Natural killer cell (primary cell): ENCODE results near the gene ZNF764. TPM values are rescaled to one million over a fixed set of nuclear protein-coding genes. Genes with fewer than 3 reads are reported as not detected.
A peak's percentile ranks its signal among the peaks of the same experiment; 100 is the strongest.

Source experiments
- ATAC-seq, 3 donors: fragments of 150-1000 bp in 2 of 3; fragments of 200-7000 bp in 1 of 3; cut with Tn5 transposase; 1 replicate in 1 of 3; 2 replicates in 2 of 3; pipeline ENCODE4 v1.10.0; 2021; ENCODE audit warnings: mild to moderate bottlenecking in 2 of 3, moderate library complexity in 2 of 3
- DNase-seq, 2 donors: peaks; one replicate each; pipeline versions ENCODE4 v3.0.0 to v3.0.0-alpha.2; 2013 to 2021; ENCODE audit warnings: mixed read lengths in 1 of 2
- H3K27ac ChIP-seq: one replicate; pipeline ENCODE4 v1.5.1; 2013; ENCODE audit warnings: mild to moderate bottlenecking, low read length
- H3K27me3 ChIP-seq: one replicate; pipeline ENCODE4 v1.6.1; 2013; ENCODE audit warnings: low read length; ENCODE audit not compliant: control insufficient read depth, insufficient read depth
- H3K36me3 ChIP-seq: one replicate; pipeline ENCODE4 v1.6.1; 2013; ENCODE audit warnings: low read length; ENCODE audit not compliant: control insufficient read depth, insufficient read depth
- H3K4me1 ChIP-seq: one replicate; pipeline ENCODE4 v1.6.1; 2013; ENCODE audit warnings: low read length; ENCODE audit not compliant: control insufficient read depth, insufficient read depth
- H3K4me3 ChIP-seq: one replicate; pipeline ENCODE4 v1.5.1; 2013; ENCODE audit warnings: low read length
- H3K9me3 ChIP-seq: one replicate; pipeline ENCODE4 v1.6.1; 2013; ENCODE audit warnings: low read length; ENCODE audit not compliant: control insufficient read depth, insufficient read depth
- H3K27ac Mint-ChIP-seq, 2 donors: one replicate each; pipeline ENCODE4 v1.8.0; 2022; ENCODE audit warnings: mild to moderate bottlenecking in 2 of 2, mixed read lengths in 2 of 2, moderate library complexity in 1 of 2
- H3K27me3 Mint-ChIP-seq, 2 donors: one replicate each; pipeline ENCODE4 v1.8.0; 2022; ENCODE audit warnings: low read depth in 2 of 2, mixed read lengths in 2 of 2
- H3K36me3 Mint-ChIP-seq: one replicate; pipeline ENCODE4 v1.8.0; 2022; ENCODE audit warnings: mixed read lengths
- H3K4me1 Mint-ChIP-seq, 2 donors: one replicate each; pipeline ENCODE4 v1.8.0; 2022; ENCODE audit warnings: mixed read lengths in 2 of 2
- H3K4me3 Mint-ChIP-seq: one replicate; pipeline ENCODE4 v1.8.0; 2022; ENCODE audit warnings: mild to moderate bottlenecking, moderate library complexity, mixed read lengths
- H3K9me3 Mint-ChIP-seq, 2 donors: one replicate each; pipeline ENCODE4 v1.8.0; 2022; ENCODE audit warnings: mixed read lengths in 2 of 2
- CTCF ChIP-seq: fragments of 200-600 bp; IDR thresholded peaks from one replicate; pipeline ENCODE4 v1.8.0; 2022; ENCODE audit warnings: antibody characterized with exemption
- WGBS: methylation state at CpG from one replicate; pipeline ENCODE4 v1.1.7; 2013; ENCODE audit warnings: missing lambda C conversion rate; ENCODE audit not compliant: insufficient coverage; 5-methylcytosine and 5-hydroxymethylcytosine counted together
- intact Hi-C: fragments of 100-400 bp; cut with micrococcal nuclease; formaldehyde crosslinking; loops from one replicate; pipeline ENCODE4 v1.14.2; 2022
- total RNA-seq, 4 donors: library from RNA; stranded (reverse); fragments of 120-200 nt in 1 of 4; gene quantifications; one replicate each; pipeline versions ENCODE4 v1.2.3 to v1.2.4, GENCODE V29; 2013 to 2022

The ZNF764 gene
- total RNA-seq: 10 to 100 TPM in 2 of 3 donors, 1 to 10 TPM in 1; 9.6 to 13.0 (median 11.7) TPM
- 10.2 TPM for total RNA-seq (2013)

GRCh38 chr16:30557957-30558788, at the start of gene ZNF764:
ZNF764 (minus strand) TSS chr16:30558374; CDS start chr16:30558182, 192 bp downstream.
- ATAC-seq: peak; percentile 93 to 98 (median 93)
- Histone ChIP-seq H3K9me3 (no peaks in the 10 kb centered on the region), H3K4me3 (peak within 1 kb of the TSS; percentile 77), H3K36me3 (peaks cover 25% of the 10 kb centered on the region), H3K4me1 (peaks cover 57% of the 10 kb centered on the region), H3K27me3 (no peaks in the 10 kb centered on the region), H3K27ac (peak within 1 kb of the TSS; percentile 90)
- no peaks in the 10 kb centered on the region for H3K9me3 Mint-ChIP-seq
- no peaks in the 10 kb centered on the region for H3K36me3 Mint-ChIP-seq
- under 1% methylated on average over 74 of the region's 74 CpGs for WGBS
- TF ChIP-seq CTCF: no peak
- H3K27ac Mint-ChIP-seq: peak within 1 kb of the TSS; percentile 89 to 94
- H3K27me3 Mint-ChIP-seq: peaks cover 0 to 4% of the 10 kb centered on the region in 2 donors
- peak; percentile 91 to 97 for DNase-seq
- peak within 1 kb of the TSS; percentile 89 for H3K4me3 Mint-ChIP-seq
- H3K4me1 Mint-ChIP-seq: peaks cover 31 to 32% of the 10 kb centered on the region in 2 donors
- intact Hi-C loops: loop anchor here (1.0 to 2.0 kb wide), 5 partner anchors 14 to 100 kb away; partner anchors contain the start of genes FBRS, PRR14 and ZNF768

DNA sequence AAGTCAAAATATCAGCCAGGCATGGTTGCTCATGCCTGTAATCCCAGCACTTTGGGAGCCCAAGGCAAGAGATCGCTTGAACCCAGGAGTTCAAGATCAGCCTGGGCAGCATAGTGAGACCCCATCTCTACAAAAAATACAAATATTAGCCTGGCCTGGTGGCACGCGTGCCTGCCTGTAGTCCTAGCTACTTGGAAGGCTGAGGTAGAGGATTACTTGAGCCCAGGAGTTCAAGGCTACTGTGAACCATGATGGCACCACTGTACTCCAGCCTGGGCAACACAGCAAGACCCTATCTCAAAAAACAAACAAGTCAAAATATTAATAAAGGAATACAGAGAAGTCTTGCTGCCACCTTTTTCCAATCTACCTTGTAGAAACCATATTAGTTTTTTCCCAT, 47.8 kb upstream of the ZNF764 start:
- Mint-ChIP-seq H3K4me1 (peaks cover 5 to 14% of the 10 kb centered on the region in 2 donors), H3K36me3 (no peaks in the 10 kb centered on the region), H3K27ac (no peak overlapping the region), H3K4me3 (no peak overlapping the region), H3K27me3 (no peaks in the 10 kb centered on the region), H3K9me3 (no peaks in the 10 kb centered on the region)
- DNase-seq: no peak
- no peak overlapping the region for H3K4me3 ChIP-seq
- H3K9me3 ChIP-seq: no peaks in the 10 kb centered on the region
- H3K36me3 ChIP-seq: peaks cover 26% of the 10 kb centered on the region
- H3K27ac ChIP-seq: no peak overlapping the region
- no peak for ATAC-seq
- peaks cover 20% of the 10 kb centered on the region for H3K4me1 ChIP-seq
- intact Hi-C loops: no loop called here
- no peaks in the 10 kb centered on the region for H3K27me3 ChIP-seq
- no peak for TF ChIP-seq CTCF
- WGBS: 88% methylated on average over 1 of the region's 3 CpGs

- Mint-ChIP-seq H3K9me3 (no peaks in the 10 kb centered on the region), H3K27me3 (no peaks in the 10 kb centered on the region), H3K4me1 (peaks cover under 1 to 9% of the 10 kb centered on the region in 2 donors), H3K27ac (no peak overlapping the region), H3K4me3 (no peak overlapping the region), H3K36me3 (no peaks in the 10 kb centered on the region)
- Histone ChIP-seq H3K27ac (no peak overlapping the region), H3K4me3 (no peak overlapping the region), H3K27me3 (no peaks in the 10 kb centered on the region), H3K4me1 (peaks cover 13% of the 10 kb centered on the region), H3K9me3 (no peaks in the 10 kb centered on the region), H3K36me3 (peaks cover 26% of the 10 kb centered on the region)
- no peak for DNase-seq
- no peak for ATAC-seq
- WGBS: 91% methylated on average over 15 of the region's 15 CpGs
- intact Hi-C loops: no loop called here
- TF ChIP-seq CTCF: no peak
Observed at GRCh38 chr16:30605158-30605557, 47.0 kb upstream of the ZNF764 start.
